ENCODE measurements around the gene SNN. TPM values are rescaled to one million over a fixed set of nuclear protein-coding genes. Genes with fewer than 3 reads are reported as not detected.

SNN gene
- polyA plus RNA-seq, 1 experiment, result 7.5 TPM

- Histone ChIP-seq H3K27me3 (ENCODE audit: control insufficient read depth, insufficient read depth, low read length) (no peaks in the 10 kb centered on the region), H3K36me3 (ENCODE audit: control insufficient read depth, insufficient read depth, low read length) (peaks cover 11% of the 10 kb centered on the region), H3K4me3 (ENCODE audit: low read depth, low read length) (no peak overlapping the region)
- no peak for TF ChIP-seq CTCF (IDR thresholded peaks at IDR 0.05; ENCODE audit: insufficient read depth, low read depth, low read length)
- ChIA-PET POLR2A (no interaction called here), CTCF (interaction anchor here (0.7 to 3.1 kb wide), 5 partner anchors 8 to 329 kb away, joined by 3 to 14 read pairs (median 3); no protein-coding TSS in a partner anchor)
- no peak for DNase-seq (ENCODE audit: low read depth)
Observed at GRCh38 chr16:11725457-11725856, 57.2 kb downstream of the SNN start.

GRCh38 chr16:11726008-11726407 lies 57.8 kb downstream of the SNN start:
- CTCF ChIA-PET, result interaction anchor here (0.7 to 3.1 kb wide), 4 partner anchors 12 to 330 kb away, joined by 3 to 14 read pairs (median 4); no protein-coding TSS in a partner anchor
- Histone ChIP-seq H3K36me3 (ENCODE audit: control insufficient read depth, insufficient read depth, low read length) (peaks cover 9% of the 10 kb centered on the region), H3K27me3 (ENCODE audit: control insufficient read depth, insufficient read depth, low read length) (no peaks in the 10 kb centered on the region), H3K4me3 (ENCODE audit: low read depth, low read length) (no peak overlapping the region)
- TF ChIP-seq CTCF (IDR thresholded peaks at IDR 0.05; ENCODE audit: insufficient read depth, low read depth, low read length), result no peak
- POLR2A ChIA-PET, result no interaction called here
- no peak for DNase-seq (ENCODE audit: low read depth)

- TF ChIP-seq CTCF (IDR thresholded peaks at IDR 0.05; ENCODE audit: insufficient read depth, low read depth, low read length), result no peak
- DNase-seq (ENCODE audit: low read depth), result no peak
- Histone ChIP-seq H3K36me3 (ENCODE audit: control insufficient read depth, insufficient read depth, low read length) (peaks cover 9% of the 10 kb centered on the region), H3K27me3 (ENCODE audit: control insufficient read depth, insufficient read depth, low read length) (no peaks in the 10 kb centered on the region), H3K4me3 (ENCODE audit: low read depth, low read length) (no peak overlapping the region)
- ChIA-PET POLR2A (no interaction called here), CTCF (interaction anchor here (0.5 to 0.7 kb wide), 2 partner anchors 272 to 332 kb away, joined by 3 read pairs; no protein-coding TSS in a partner anchor)
Observed at GRCh38 chr16:11727796-11728543, 59.7 kb downstream of the SNN start.

Other genes with a start within 250 kb of the SNN start
- 118 and 212 TPM in 2 replicates for gene LITAF, start 81.5 kb upstream of the SNN start, polyA plus RNA-seq (2011; rRNA removed)
- gene TXNDC11, start 74.4 kb downstream of the SNN start, polyA plus RNA-seq (2011; rRNA removed), result 41.6 and 45.1 TPM in 2 replicates
- gene ZC3H7A, start 128.8 kb downstream of the SNN start, polyA plus RNA-seq (2011; rRNA removed), result 30.4 and 54.9 TPM in 2 replicates
- 36.4 and 82.8 TPM in 2 replicates for gene RSL1D1, start 183.1 kb downstream of the SNN start, polyA plus RNA-seq (2011; rRNA removed)
- gene GSPT1, start 247.5 kb downstream of the SNN start, polyA plus RNA-seq (2011; rRNA removed), result 39.3 and 92.3 TPM in 2 replicates

Measured in BJ (cell line).